Measurements from ENCODE around the gene TLCD1. TPM values are rescaled to one million over a fixed set of nuclear protein-coding genes. Genes with fewer than 3 reads are reported as not detected.
A peak's percentile ranks its signal among the peaks of the same experiment; 100 is the strongest.

Gene TLCD1, protein sequence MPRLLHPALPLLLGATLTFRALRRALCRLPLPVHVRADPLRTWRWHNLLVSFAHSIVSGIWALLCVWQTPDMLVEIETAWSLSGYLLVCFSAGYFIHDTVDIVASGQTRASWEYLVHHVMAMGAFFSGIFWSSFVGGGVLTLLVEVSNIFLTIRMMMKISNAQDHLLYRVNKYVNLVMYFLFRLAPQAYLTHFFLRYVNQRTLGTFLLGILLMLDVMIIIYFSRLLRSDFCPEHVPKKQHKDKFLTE
- 10 to 100 TPM in 3 of 6 donors, 1 to 10 TPM in 3; 4.1 to 25.8 (median 14.1) TPM for total RNA-seq

DNA sequence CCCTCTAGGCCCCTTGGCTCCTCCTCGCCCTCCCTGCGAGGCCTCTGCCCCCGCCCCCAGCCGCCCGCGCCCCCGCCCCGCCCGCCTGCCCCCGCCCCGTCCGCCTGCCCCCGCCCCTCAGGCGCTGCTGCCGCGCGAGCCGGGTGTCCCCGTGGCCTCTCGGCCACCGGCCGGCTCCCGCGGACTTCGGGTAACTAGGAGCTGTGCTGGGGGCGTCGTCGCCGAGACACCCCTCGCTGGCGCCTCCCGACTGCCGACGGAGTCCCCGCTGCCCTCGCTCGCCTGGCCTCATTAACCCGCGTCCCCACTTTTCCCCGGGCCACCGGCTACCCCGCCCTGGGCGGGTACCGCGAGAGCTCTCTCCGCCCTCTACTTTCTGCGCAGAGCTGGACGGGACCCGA is at the start of gene TLCD1:
TSS of gene TLCD1 (minus strand) at position 8 of the 401 bp plus-strand sequence. CDS start 136 bp downstream, outside the sequence.
- Histone ChIP-seq H3K36me3 (peaks cover 10 to 37% (median 33%) of the 10 kb centered on the region in 4 donors), H3K9me3 (no peaks in the 10 kb centered on the region), H3K4me3 (peak within 1 kb of the TSS; percentile 62 to 80 (median 73)), H3K27ac (peak within 1 kb of the TSS; percentile 92 to 96 (median 95)), H3K27me3 (no peaks in the 10 kb centered on the region), H3K4me1 (peaks cover 43 to 74% (median 60%) of the 10 kb centered on the region in 4 donors)
- ATAC-seq (ENCODE audit: low FRiP score in 2 of 2) (peak; percentile 53 to 75), DNase-seq (peak; percentile 69 to 94)
- WGBS, 2 donors, result 0% methylated on average over 7 to 11 of the region's 49 CpGs
- TF ChIP-seq EP300 (IDR thresholded peaks at IDR 0.05) (no peak), POLR2A (IDR thresholded peaks at IDR 0.05) (no peak), POLR2AphosphoS5 (IDR thresholded peaks at IDR 0.05) (no peak)
- TF ChIP-seq, protein P1, sequence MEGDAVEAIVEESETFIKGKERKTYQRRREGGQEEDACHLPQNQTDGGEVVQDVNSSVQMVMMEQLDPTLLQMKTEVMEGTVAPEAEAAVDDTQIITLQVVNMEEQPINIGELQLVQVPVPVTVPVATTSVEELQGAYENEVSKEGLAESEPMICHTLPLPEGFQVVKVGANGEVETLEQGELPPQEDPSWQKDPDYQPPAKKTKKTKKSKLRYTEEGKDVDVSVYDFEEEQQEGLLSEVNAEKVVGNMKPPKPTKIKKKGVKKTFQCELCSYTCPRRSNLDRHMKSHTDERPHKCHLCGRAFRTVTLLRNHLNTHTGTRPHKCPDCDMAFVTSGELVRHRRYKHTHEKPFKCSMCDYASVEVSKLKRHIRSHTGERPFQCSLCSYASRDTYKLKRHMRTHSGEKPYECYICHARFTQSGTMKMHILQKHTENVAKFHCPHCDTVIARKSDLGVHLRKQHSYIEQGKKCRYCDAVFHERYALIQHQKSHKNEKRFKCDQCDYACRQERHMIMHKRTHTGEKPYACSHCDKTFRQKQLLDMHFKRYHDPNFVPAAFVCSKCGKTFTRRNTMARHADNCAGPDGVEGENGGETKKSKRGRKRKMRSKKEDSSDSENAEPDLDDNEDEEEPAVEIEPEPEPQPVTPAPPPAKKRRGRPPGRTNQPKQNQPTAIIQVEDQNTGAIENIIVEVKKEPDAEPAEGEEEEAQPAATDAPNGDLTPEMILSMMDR (IDR thresholded peaks at IDR 0.05), result no peak

DNA sequence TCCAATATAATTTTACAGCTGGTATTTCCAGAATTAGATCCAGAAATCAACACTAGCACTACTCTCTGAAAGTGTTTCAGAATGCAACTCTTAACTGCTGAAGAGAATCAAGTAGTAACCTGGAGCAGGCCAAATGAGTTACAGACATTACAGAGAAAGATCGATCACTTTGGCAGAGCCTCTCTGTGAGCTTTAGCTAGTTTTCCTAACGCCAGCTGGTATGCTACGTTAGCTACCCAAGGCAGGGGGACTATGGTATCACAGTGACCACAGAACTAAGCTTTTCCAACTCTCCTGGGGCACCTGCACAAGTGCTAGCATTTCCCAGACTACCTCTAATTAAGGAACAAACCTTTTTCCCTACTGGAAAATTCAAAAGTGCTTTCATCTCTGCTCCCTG is 48.2 kb upstream of the TLCD1 start:
- Histone ChIP-seq H3K27ac (no peak overlapping the region), H3K9me3 (no peaks in the 10 kb centered on the region), H3K27me3 (no peaks in the 10 kb centered on the region), H3K4me3 (no peak overlapping the region), H3K36me3 (peaks cover 0 to 4% (median 0%) of the 10 kb centered on the region in 4 donors), H3K4me1 (peaks cover 0 to 11% (median 7%) of the 10 kb centered on the region in 4 donors)
- TF ChIP-seq EP300 (IDR thresholded peaks at IDR 0.05), result no peak
- TF ChIP-seq POLR2A (IDR thresholded peaks at IDR 0.05), result no peak
- TF ChIP-seq POLR2AphosphoS5 (IDR thresholded peaks at IDR 0.05), result no peak
- TF ChIP-seq, protein P1 (IDR thresholded peaks at IDR 0.05), result no peak
- WGBS, 2 donors, result 84 to 91% methylated on average over 3 of the region's 3 CpGs
- ATAC-seq (ENCODE audit: low FRiP score in 2 of 2), result no peak
- no peak for DNase-seq

DNA sequence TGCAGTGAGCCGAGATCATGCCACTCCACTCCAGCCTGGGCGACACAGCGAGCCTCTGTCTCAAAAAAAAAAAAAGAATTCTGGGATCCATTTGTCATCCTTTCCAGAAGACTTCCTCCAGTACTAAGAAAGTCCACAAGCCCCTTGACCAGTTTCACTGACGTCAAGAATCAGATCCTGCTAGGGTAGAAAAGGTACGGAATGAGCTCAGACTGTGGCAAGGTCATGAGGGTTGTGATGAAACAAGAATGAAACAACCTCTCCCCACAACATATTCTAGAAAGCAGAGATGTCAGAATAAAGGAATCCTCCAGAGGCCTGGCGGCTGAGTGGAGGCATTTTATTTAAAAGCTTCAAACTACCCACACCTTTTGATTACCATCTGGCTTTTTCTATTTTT is 47.7 kb upstream of the TLCD1 start:
- WGBS, 2 donors, result 83 to 89% methylated on average over 6 of the region's 6 CpGs
- TF ChIP-seq POLR2AphosphoS5 (IDR thresholded peaks at IDR 0.05) (no peak), POLR2A (IDR thresholded peaks at IDR 0.05) (no peak), EP300 (IDR thresholded peaks at IDR 0.05) (no peak)
- TF ChIP-seq, protein P1 (IDR thresholded peaks at IDR 0.05), result no peak
- no peak for ATAC-seq (ENCODE audit: low FRiP score in 2 of 2)

DNA sequence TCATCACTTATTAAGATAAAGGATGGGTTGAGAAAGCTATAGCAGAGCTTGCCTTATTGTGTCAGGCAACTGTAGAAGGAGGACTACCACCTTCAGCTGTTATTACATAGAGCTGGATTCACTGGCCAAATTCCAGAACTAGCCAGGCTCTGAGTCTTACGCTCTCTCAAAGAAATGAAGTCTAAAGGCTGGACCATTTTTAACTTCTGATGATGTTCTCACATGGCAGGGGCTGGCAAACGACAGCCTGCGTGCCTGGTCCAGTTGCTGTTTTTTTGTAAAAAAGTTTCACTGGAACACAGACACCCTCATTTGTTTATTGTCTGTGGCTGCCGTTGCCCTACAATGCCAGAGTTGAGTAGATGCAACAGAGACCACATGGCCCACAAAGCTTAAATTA is 39.0 kb upstream of the TLCD1 start:
- Histone ChIP-seq H3K36me3 (peaks cover 0 to 25% (median 4%) of the 10 kb centered on the region in 4 donors), H3K4me1 (peaks cover 22 to 31% (median 29%) of the 10 kb centered on the region in 4 donors), H3K27me3 (no peaks in the 10 kb centered on the region), H3K4me3 (no peak overlapping the region), H3K27ac (no peak overlapping the region), H3K9me3 (no peaks in the 10 kb centered on the region)
- DNase-seq (no peak), ATAC-seq (ENCODE audit: low FRiP score in 2 of 2) (no peak)
- WGBS, 2 donors, result 80 to 86% methylated on average over 4 of the region's 4 CpGs
- TF ChIP-seq EP300 (IDR thresholded peaks at IDR 0.05) (no peak), POLR2A (IDR thresholded peaks at IDR 0.05) (no peak), POLR2AphosphoS5 (IDR thresholded peaks at IDR 0.05) (no peak)
- TF ChIP-seq, protein P1 (IDR thresholded peaks at IDR 0.05), result no peak

More for the DNA sequence above, 47.7 kb upstream of the TLCD1 start:
- peaks cover 0 to 4% (median 0%) of the 10 kb centered on the region in 4 donors for H3K36me3 ChIP-seq
- H3K27ac ChIP-seq, result no peak overlapping the region
- no peak for DNase-seq
- no peak overlapping the region for H3K4me3 ChIP-seq
- no peaks in the 10 kb centered on the region for H3K27me3 ChIP-seq
- H3K4me1 ChIP-seq, result peaks cover 0 to 11% (median 7%) of the 10 kb centered on the region in 4 donors
- H3K9me3 ChIP-seq, result no peaks in the 10 kb centered on the region

Measured in upper lobe of left lung (tissue), 6 donors.